HUDEP-2 (cell line): ENCODE results near the gene MRPL34.
A peak's percentile ranks its signal among the peaks of the same experiment; 100 is the strongest.
"Not testable (repeated sequence)": the region's sequence is repeated elsewhere in the genome, so short reads cannot be mapped to it uniquely, and the experiment has no call there.

Experiments
- DNase-seq, 76 experiments: peaks; one replicate each; lab custom pipeline; 2025; ENCODE audit not compliant: unreplicated experiment in 76 of 76; lab: John Stamatoyannopoulos, UW

Gene MRPL34

DNA sequence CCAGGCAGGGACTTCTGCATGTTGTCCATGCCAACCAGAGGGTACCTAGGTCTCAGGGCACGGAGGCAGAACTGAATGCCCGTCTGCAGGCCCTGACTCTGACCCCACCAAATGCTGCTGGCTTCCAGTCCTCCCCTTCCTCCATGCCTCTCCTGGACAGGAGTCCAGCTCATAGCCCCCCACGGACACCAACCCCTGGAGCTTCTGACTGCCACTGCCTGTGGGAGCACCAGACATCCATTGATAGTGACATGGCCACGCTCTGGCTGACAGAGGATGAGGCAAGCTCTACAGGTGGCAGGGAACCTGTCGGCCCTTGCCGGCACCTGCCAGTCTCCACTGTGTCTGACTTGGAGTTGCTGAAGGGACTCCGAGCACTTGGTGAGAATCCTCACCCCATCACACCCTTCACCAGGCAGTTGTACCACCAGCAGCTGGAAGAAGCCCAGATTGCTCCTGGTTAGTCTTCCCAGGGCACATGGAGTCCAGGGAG is 22.1 kb upstream of the MRPL34 start:
- no peak for DNase-seq

DNA sequence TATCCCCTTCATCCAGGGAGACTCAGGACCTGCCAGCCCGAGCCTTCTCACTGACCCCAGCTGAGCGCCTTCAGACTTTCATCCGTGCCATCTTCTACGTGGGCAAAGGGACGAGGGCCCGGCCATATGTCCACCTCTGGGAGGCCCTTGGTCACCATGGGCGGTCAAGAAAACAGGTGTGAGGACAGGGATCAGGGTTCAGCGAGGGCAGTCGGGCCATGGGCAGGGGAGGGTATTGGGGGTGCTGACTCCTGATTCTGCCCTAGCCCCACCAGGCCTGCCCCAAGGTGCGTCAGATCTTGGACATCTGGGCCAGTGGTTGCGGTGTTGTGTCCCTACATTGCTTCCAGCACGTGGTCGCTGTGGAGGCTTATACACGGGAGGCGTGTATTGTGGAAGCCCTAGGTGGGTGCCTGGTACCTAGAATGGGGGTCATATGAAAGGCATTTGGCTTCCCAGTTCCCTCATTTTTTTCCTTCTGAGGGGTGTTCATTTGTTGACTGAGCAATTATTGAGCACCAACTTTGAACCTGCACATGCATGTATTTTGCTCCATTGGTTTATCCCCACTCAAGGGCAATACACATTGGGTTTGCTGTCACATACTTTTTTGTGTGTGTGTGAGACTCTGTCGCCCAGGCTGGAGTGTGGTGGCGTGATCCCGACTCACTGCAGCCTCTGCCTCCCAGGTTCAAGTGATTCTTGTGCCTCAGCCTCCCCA is 20.1 kb upstream of the MRPL34 start:
- no peak for DNase-seq

DNA sequence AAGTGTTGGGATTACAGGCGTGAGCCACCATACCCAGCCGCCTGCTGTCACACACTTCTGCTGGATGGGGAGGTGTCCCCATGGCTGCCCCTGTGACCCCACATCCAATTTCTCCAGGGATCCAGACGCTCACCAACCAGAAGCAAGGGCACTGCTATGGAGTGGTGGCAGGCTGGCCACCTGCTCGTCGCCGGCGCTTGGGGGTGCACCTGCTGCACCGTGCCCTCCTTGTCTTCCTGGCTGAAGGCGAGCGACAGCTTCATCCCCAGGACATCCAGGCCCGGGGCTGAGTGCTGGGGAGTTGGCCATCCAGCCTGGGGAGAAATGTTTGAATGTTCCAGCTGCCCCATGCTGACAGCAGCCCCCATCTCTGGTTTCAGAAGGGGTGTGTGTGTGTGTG is 19.4 kb upstream of the MRPL34 start:
- no peak for DNase-seq

GRCh38 chr19:17286752-17287151 is 18.9 kb upstream of the MRPL34 start:
- DNase-seq, result no peak

GRCh38 chr19:17289489-17289888 is 16.2 kb upstream of the MRPL34 start:
- DNase-seq, result peak in 69 of 76 experiments; percentile 48 to 92 (median 80)

DNA sequence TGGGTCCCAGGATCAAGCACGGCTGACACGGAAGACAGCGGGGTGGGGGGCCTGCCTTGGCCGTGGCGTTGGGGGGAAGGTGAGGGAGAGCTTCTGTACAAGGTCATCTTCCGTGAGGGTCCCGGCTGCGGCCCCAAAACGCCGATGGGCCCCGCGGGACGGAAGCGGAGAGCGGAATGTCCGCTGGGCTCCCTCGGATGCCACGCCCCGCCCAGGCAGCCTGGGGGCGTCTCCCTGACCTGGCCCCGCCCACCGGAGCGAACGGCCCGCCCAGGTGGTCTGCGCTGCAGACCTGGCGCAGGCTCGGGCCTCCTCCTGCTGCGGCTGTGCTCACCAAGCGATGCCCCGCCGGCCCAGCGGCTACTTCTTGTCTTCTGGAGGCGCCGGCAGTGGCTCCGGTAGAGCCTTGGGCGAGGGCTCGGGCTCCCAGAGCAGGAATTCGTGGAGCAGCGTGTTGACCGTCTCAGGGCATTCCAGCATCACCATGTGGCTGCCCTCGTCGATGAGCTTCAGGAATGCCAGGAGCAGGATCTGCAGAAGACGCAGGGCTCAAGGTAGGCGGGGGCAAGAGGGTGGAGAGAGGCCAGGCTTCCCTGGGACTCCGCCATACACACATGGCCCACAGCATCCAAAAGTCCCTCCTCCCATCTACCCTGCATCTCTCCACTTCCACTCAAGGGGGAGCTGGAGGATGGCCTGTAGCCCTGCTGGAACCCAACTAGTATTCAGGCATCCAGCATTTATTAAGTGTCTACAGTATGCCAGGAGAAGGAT is 13.2 kb upstream of the MRPL34 start:
- peak in 75 of 76 experiments; percentile 40 to 99 (median 83) for DNase-seq

GRCh38 chr19:17293605-17294004 is 12.1 kb upstream of the MRPL34 start:
- no peak for DNase-seq

DNA sequence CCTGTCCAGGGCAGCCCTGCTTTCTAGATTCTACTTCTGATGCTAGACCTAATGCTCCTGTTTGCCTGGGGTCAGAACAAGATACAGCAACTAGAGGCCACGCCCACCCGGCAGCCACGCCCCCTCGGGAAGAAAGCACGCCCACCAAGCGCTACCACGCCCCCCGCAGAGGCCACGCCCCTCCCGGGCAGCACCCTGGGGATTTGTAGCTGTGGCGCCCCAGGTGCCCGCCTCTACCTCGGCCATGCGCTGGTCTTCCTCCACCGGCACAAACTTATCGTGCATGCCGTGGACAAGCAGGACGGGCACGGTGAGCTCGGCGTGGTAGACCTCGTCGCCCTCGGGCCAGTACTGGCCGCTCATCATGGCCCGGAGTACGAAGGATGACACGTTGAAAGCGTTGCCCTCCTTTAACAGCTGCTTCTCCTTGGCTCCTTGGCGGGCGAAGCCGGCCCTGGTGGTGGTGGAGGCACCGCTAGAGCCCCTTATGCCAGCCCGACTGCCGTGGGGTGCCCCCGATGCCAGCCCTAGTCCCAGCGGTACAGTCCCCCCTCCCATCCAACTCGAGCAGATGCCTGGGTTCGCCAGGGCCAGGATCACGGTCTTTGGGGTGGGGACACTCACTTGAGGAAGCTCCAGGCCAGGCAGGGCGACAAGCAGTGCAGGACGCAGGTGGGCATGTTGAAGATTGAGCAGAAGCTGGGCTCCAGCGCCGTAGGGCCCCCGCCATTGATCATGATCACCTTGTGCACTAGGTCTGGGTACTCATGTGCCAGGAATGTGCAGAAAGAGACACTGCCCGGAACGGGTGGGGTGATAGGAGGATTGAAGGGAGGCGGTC is 11.4 kb upstream of the MRPL34 start:
- DNase-seq, result peak in 70 of 76 experiments; percentile 14 to 88 (median 70)

- DNase-seq, result not testable (repeated sequence)
These were observed 10.1 kb upstream of the MRPL34 start for GRCh38 chr19:17295551-17295950.

DNA sequence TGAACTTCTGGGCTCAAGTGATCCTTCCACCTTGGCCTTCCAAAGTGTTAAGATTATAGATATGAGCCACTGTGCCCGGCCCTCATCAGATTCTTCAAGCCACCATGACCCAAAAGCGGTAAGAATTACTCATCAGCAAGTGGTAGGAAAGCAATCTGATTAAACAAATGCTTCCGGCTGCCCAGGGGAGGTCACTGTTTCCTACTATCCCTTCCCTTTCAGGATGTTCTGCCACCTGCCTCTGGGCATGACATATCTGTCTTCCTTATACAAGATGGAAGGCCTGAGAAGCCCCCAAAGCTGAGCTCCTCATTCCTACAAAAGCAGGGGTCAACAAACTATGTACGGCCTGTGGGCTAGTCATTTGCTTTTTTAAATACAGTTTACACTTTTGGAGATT is 9.4 kb upstream of the MRPL34 start:
- peak in 55 of 76 experiments; percentile 16 to 82 (median 47) for DNase-seq

DNA sequence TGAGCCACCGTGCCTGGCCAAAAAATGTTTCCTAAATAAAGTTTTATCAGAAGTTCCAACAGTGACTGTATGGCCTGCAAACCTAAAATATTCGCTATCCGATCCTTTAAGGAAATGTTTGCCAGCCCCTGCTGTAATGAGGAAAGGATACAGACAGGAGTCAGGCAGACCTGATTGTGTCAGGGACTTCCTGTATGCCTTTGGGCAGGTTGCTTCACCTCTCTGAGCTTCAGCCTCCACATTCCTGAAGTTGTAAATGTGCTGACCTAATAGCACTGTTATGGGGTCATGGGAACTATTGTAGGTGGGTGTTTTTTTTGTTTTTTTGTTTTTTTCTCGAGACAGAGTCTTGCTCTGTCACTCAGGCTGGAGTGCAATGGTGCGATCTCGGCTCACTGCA is 8.7 kb upstream of the MRPL34 start:
- no peak for DNase-seq

- DNase-seq, result no peak
These were observed 4.6 kb upstream of the MRPL34 start for GRCh38 chr19:17300992-17301619.

GRCh38 chr19:17302391-17303166 is 3.1 kb upstream of the MRPL34 start:
- no peak for DNase-seq

- peak in 75 of 76 experiments; percentile 54 to 99 (median 97) for DNase-seq
These were observed 2.3 kb upstream of the MRPL34 start, which contains the start of gene ABHD8 for GRCh38 chr19:17303167-17303939. TSS of gene ABHD8 (minus strand) at chr19:17303425. CDS start at chr19:17301616, 1,809 bp downstream.

DNA sequence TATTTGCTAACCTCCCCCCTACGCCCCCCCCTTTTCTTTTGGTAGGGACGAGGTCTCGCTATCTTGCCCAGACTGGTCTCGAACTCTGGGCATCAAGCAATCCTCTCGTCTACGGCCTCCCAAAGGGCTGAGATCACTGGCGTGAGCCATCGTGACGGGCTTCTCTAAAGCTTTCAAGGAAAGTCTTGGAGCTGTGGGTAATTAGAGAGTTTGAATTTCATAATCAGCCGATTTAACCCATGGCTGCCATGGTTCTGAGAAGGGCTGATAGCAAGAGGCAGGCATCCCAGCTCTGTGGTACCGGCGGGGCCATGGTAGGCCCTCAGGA is 1.8 kb upstream of the MRPL34 start:
- no peak for DNase-seq

DNA sequence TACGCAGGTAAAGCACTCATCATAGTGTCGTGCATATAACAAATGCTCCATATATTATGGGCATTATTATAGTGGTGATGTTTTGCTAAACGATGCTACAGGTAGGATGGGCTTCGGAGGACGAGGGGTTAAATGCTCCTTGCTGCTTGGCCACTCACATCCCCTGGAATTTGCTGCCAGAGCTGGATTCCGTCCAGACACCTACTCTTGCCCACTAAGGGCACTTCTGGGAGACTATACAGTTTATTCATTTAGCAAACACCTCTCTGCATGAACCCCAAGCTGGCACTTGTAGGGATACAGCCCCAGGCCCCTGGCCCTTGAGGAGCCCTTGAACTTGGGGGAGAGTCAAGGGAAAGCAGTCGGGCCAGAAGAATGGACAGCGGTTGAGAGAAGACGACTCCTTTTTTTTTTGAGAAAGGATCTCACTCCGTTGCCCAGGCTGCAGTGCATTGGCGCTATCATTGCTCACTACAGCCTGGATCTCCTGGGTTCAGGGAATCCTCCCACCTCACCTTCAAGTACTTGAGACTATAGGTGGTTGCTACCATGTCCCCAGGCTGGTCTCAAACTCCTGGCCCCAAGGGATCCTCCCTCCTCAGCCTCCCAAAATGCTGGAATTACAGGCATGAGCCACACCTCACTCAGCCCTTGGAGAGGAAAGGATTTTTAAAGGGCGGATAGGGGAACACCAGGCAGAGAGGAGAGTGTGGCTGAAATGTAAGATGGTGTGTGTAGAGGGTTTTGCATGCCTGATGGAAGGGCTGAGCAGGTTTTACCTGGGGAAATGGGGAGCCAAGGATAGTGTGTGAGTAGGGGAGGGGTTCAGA is 1.1 kb upstream of the MRPL34 start:
- DNase-seq, result no peak

DNA sequence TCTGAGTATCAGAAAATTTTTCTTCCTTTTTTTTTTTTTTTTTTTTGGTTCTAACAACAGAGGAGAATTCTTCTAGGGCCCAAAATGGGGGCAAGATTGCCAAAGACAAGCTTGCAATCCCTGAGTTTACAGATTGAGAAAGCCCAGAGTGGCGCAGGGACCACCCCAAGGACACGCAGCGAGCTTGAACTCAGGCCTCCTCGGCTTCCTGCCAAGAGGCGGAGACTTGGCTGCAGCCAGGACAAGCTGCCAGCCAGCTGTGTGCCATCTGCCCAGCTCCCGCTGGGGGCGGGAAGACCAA is 506 bp upstream of the MRPL34 start:
- DNase-seq, result peak in 4 of 76 experiments; percentile 94 to 100 (median 100)

DNA sequence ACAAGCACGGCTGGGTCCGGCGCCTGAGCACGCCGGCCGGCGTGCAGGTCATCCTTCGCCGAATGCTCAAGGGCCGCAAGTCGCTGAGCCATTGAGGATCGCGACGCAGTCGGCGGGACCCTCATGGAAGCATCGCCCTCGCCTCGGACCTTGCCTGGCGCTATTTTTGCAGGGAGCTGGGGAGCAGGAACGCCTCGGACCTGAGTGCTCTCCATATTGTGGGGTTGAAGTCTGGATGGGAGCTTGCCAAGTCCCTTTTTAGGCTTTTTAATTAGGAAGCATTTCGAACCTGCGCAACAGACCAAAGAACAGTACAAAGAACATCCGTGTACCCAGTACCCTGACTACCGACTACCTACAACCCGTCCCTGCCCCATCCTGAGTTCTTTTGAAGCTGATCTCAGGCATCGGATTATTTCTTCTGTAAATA is 628 bp downstream of the MRPL34 start:
- peak in 2 of 76 experiments; percentile 47 to 63 for DNase-seq
